OCI-LY1 (cell line): ENCODE data around the gene MTERF4.

Experiments
- EZH2 ChIP-seq: fragments of 200-600 bp; sonication (generic), shearing (Covaris generic); IDR thresholded peaks from 2 replicates; pipeline ENCODE4 v1.8.0; 2017; ENCODE audit warnings: borderline replicate concordance, mixed run types, mild to moderate bottlenecking, antibody characterized with exemption, low read length, moderate library complexity, mixed read lengths
- TF ChIP-seq, protein P1 (sequence below): fragments of 200-600 bp; sonication (generic), shearing (Covaris generic); IDR thresholded peaks from 2 replicates; pipeline ENCODE4 v1.5.1; 2017; ENCODE audit warnings: mild to moderate bottlenecking, antibody characterized with exemption, low read length, moderate library complexity, mixed read lengths

DNA sequence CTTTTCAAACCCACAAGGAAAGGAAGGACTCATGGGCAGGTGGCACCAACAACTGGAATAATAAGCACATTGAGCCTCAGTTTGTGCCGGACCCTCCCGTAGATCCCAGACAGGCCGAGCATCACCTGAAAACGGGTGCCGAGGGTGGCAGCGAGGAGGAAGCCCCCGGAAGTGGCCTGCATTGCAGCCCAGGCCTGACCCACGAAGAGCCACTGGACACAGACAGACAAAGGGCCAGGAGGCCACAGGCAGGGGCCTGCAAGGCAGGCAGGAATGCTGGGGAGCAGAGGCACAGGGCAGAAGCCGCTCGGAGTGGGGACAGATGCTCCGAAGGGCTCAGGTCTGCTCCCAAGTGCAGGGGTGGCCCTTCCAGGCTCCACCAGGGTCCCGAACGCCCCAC, 31.7 kb downstream of the MTERF4 start:
- TF ChIP-seq, protein P1, sequence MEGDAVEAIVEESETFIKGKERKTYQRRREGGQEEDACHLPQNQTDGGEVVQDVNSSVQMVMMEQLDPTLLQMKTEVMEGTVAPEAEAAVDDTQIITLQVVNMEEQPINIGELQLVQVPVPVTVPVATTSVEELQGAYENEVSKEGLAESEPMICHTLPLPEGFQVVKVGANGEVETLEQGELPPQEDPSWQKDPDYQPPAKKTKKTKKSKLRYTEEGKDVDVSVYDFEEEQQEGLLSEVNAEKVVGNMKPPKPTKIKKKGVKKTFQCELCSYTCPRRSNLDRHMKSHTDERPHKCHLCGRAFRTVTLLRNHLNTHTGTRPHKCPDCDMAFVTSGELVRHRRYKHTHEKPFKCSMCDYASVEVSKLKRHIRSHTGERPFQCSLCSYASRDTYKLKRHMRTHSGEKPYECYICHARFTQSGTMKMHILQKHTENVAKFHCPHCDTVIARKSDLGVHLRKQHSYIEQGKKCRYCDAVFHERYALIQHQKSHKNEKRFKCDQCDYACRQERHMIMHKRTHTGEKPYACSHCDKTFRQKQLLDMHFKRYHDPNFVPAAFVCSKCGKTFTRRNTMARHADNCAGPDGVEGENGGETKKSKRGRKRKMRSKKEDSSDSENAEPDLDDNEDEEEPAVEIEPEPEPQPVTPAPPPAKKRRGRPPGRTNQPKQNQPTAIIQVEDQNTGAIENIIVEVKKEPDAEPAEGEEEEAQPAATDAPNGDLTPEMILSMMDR = no peak
- no peak for TF ChIP-seq EZH2
